D721Med (cell line): ENCODE data around the gene CD58.

ENCODE experiments used
- DNase-seq: peaks from one replicate; pipeline ENCODE4 v3.0.0; 2011; ENCODE audit warnings: low spot score; ENCODE audit not compliant: insufficient read length
- FAIRE-seq: peaks from 2 replicates; lab custom pipeline; 2011; peaks lifted over from hg19 to GRCh38; lab: Jason Lieb, UNC
- TF ChIP-seq, protein P1 (sequence below): IDR thresholded peaks from 2 replicates; pipeline ENCODE4 v1.5.1; 2012; ENCODE audit warnings: mild to moderate bottlenecking, control low read depth; ENCODE audit not compliant: insufficient read depth; ENCODE audit errors: missing control alignments

Gene CD58

DNA sequence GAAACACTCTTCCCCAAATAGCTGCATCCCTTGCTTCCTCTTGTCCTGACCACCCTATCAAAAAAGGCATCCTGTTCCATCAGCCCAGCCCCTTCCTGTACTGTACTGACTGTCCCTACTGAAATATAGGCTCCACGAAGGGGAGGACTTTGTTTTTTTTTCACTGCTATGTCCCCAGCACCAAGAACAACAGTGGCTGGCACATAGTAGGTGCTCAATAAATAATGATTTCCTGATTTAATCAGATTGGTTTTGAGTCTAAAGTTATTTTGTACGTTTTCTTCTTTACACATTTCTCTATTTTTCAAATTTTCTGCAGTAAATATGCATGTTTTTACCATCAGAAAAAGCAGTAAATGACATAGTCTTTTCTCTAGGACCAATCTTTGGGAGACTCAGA lies 73.9 kb downstream of the CD58 start:
- DNase-seq (no peak), FAIRE-seq (no peak)
- TF ChIP-seq, protein P1, sequence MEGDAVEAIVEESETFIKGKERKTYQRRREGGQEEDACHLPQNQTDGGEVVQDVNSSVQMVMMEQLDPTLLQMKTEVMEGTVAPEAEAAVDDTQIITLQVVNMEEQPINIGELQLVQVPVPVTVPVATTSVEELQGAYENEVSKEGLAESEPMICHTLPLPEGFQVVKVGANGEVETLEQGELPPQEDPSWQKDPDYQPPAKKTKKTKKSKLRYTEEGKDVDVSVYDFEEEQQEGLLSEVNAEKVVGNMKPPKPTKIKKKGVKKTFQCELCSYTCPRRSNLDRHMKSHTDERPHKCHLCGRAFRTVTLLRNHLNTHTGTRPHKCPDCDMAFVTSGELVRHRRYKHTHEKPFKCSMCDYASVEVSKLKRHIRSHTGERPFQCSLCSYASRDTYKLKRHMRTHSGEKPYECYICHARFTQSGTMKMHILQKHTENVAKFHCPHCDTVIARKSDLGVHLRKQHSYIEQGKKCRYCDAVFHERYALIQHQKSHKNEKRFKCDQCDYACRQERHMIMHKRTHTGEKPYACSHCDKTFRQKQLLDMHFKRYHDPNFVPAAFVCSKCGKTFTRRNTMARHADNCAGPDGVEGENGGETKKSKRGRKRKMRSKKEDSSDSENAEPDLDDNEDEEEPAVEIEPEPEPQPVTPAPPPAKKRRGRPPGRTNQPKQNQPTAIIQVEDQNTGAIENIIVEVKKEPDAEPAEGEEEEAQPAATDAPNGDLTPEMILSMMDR, result no peak

DNA sequence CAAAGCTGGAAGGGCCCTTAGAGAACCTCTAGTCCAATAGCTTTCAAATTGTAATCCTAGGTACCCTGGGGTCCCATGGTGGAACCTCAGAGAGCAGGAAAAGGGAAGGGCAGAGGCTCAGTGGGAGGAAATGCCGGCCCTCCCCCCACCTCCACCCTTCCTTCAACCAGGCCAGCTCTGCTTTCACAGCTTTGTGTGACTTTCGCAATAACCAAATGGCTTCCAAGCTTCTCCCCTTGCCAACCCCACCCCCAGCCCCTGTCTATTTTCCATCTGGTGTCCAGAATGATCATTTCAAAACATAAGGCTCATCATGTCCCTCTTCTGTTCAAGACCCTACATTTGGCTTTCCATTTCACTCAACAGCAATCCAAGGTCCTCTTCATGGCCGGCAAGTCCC lies 74.4 kb downstream of the CD58 start:
- TF ChIP-seq, protein P1, result no peak
- DNase-seq (no peak), FAIRE-seq (no peak)

DNA sequence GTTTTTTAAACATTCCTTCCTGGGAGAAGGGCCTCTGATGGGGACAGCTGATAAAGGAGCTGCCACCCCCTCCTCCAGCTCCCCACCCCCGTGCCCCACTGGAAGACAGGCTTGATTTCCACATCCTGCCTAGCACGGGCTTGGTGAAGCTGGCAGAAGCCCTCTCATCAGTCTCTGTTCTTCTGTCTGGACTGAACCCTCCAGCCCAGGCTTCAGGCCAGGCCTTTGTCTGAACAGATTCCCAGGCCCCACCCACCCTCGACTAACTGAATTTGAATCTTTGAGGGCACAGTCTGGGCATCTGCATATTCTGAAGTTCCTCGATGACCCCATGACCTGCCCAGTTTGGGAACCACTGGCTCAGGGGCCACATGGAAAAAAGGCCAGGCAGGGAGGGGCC lies 75.3 kb downstream of the CD58 start:
- no peak for DNase-seq
- TF ChIP-seq, protein P1, result no peak
- FAIRE-seq, result no peak

DNA sequence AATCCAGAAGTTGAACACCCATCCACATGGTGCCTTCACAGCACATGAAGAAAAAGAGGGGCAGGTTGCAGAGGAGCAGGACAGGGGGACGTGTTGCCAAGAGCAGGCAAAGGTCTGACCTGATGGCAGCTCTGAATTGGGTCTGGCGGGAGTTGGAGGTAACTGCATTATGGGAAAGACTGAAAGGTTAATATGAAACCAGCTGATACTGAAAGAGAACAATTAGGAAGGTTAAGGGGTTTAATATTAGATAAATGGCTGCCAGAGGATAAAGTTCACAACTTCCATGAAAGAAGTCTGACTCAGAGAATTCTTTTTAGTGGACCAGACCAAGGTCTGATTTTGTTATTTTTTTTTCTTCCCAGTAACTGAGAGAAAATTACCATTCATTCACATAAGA lies 76.1 kb downstream of the CD58 start:
- no peak for FAIRE-seq
- TF ChIP-seq, protein P1, result no peak
- DNase-seq, result no peak

DNA sequence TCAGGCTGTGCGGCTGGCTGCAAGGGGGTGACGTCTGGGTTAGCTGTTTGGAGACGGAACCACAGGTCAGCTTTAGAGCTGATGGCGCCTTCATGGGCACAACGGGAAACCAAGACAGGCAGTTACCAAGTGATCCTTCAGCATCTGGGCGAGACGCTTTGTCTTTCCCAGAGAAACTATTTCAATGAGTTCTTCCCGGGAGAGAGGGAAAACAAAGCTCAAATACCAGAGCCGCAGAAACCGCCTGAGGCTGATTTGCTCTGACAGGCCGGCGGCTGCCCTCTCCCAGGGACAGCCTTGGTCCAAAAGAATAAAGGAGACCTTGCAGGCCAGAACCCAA lies 76.5 kb downstream of the CD58 start:
- no peak for DNase-seq
- FAIRE-seq, result no peak
- TF ChIP-seq, protein P1, result no peak

DNA sequence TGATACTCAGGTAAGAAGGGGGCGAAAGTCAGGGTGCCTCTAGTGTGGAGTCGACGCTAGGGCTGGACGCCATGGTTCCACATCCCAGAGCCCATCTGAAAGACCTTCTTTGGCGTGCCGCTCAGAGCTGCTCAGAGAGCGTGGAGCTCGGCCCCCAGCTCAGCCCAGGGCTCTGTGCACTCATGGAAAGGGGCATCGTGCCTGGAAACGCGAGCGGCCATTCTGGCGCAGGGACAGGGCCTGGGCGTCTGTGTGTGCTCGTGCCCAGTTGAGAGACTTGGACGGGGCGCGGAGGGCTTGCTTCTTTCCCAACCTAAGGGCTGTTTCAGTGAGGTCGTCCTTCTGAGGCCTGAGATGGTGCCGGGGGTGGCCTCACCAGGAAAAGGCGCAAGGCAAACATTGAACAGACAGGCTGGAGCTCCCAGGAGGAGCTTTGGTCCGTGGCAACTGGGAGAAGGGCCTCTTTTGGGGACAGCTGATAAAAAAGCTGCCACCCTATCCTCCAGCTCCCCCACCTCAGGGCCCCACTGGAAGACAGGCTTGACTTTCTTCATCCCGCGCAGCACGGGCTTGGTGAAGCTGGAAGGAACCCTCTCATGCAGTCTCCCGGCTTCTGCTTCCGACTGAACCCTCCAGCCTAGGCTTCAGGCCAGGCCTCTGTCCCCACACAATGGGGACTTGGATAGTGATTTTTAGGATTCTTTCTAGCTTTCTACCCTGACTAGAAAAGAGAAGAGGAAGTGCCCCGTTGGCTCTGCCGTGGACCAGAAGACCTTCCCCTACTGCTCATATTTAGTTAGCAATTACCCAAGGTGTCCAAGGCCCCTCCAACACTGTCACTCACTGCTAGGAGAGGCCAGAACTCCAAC lies 77.1 kb downstream of the CD58 start:
- no peak for FAIRE-seq

DNA sequence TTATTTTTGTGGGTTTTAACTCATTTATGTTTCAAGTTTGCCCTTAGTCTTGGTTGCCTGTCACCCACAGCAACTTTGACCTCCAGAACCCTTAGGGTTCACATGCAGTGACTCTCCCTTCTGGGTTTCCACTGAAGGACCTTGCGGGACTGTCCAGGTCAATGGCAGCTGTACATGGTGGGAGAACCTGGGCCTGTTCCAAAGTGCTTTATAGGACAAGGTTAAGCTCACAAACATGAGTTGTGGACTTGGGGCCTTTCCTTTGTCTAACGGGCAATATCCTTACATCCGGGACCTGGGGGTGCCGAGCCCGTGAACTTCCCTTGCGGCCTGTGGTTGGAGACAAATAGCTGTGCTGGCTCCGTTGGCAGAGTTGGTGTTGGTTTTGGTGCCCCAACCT lies 77.8 kb downstream of the CD58 start:
- no peak for DNase-seq
- TF ChIP-seq, protein P1, result no peak
- no peak for FAIRE-seq

More for the DNA sequence above, 77.1 kb downstream of the CD58 start:
- DNase-seq, result no peak
- TF ChIP-seq, protein P1, result no peak
